GDM1 (cell line): ENCODE measurements around the gene CREG1.

Source experiments
- DNase-seq: peaks from one replicate; lab custom pipeline; 2025; lab: John Stamatoyannopoulos, UW

Gene CREG1

DNA sequence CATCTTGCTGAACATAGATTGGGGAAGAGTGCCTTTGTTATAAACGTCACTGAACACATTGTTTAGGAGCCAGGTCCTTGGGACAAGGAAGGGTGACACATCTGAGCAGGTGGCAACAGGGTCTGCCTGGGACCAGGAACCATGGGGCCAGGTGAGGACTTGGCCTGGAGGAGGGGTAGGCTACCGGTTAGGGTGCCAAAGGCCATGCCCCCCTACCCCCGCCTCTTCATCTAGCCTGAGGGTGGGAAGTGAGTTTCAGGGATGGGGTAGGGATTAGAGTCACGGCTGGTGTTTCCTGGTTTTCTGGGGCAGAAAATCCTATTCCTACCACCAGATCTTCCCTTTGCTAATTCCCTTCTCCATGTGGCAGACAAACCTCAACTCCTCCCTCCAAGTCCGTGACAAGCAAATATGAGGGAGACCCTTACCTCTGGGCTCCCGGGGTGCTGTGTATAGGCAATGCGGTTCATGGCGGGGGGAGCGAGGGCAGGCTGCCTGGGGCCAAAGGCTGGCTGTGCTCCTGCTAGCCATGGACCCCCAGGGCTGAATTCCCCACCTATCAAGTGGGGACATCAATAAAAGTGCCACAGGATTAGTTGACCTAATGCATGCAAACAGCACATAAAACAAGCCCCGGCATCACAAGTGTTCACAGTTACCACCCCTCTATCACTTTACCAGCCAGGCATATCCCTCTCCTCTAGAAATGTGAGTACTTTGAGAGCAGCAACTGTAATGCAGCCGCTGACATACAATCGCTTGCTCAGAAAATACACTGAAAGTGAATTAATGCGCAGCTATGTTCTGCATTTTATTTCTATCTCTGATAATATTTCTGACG is 49.7 kb downstream of the CREG1 start:
- DNase-seq, result no peak

DNA sequence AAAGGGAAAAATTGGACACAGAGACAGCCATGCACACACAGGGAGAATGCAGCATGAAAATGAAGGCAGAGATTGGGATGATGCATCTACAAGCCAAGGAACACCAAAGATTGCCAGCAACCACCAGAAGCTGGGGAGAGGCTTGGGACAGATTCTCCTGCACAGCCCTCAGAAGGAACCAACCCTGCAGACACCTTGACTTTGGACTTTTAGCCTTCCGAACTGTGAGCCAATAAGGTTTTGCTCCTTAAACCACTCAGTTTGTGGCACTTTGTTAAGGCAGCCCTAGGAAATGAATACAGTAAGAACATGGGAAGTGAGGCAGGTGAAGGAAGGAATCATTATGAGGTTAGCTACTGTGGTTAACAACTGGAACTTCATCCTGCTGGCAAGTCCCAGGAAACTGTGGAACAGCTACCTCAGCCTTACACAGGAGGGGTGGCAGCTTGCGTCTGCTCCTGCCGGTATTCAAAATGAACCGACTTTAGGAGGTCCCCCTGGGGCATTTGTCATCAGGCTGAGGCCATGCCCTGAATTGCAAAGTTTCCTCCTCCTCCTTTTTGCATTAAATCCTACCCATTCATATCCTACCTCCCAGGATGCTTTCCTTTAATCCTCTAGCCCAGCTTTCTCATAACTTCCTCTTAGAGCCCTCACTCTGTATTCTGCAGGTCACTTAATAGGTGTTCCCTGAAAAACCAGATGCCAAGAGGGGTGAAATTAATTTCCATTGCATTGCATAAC is 50.7 kb downstream of the CREG1 start:
- no peak for DNase-seq

DNA sequence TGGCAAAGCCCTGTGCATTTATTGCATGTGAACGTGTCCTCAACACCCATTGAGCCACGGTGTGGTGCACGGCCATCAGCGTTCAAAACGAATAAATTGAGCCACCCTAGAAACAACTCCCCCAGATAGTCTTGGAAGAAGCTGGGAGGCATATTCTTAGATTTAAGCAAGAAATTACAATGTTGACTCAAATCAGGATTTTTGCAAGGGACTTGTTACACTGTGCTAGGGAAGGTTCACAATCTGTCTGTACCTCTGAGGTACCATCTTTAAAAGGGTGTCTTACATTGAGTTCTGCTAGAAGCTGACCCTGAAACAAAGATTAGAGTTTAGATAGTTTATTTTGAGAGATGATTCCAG is 51.4 kb downstream of the CREG1 start:
- DNase-seq, result no peak

DNA sequence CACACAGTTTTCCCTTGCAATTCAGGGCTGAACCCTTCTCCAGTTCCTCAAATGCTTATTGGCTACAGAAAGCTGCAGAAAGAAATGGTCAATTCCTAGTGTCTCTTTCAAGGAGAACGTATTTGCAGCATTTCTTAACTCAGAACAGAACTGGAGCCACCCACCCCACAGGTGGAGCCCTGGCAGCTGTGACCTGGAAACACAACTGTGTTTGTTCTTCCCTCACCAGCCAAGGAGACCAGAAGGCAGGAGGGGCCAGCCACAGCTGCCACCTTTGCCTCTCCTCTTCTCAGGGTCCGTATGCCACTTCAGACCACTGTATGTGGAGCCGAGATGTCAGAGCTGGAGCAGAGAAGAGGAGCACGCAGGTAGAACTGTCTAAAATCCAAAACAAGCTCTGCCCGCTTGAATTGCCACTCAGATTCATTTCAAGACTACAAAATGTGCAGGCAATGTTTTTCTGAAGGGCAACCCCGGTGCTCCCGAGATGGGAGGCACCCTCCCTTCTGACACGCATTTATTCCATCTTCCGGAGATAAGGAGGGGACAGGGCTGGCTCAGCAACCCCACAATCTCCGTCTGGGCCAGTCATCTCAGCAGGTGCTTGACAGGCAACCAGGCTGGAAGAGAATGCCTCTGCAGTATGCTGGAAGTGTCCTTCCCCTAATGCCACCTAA is 51.9 kb downstream of the CREG1 start:
- DNase-seq, result no peak

DNA sequence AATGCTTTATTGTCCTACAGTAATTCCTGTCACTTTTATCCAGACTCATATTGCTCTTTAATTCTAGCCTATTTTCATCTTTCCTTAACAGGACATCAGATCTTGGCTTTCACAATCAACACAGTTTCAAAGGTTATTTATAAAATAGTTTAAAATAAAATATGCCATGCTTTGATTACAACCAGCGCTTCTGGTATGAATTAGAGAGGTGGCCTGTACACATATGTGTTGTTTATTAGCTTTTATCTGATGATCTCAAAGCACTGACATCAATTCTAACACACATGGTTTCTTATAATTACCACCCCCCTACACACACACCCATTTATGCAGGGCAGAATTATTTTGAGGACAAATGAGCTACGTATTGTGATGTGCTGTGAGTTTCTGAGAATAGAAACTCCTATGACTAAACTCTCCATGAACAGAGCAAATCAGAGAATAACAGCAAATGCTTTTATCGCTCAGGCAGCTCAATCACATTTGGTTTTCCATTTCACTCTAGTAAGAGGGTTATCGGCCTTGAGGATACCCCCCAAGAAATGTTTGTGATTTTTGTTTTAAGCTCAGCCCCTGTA is 53.2 kb downstream of the CREG1 start:
- DNase-seq, result no peak

DNA sequence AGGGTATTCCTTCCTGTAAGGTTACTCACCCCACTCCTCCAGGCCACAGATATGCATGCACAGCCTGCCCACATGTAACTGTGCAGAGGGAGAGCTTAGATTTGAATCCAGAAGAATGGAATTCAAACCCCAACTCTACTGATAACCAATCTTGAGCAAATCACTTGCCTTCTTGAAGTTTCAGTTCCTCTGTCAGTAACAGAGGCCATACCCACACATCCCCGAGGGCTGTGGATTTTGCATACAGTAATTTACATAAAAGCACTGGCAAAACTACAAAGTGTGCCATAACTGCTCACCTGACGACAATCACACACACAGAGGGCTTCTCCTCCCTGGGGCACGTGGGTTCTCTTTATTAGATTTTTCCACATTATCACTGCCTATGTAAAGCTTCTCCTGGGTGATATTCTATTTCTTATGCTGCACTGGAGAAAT is 53.9 kb downstream of the CREG1 start:
- no peak for DNase-seq

DNA sequence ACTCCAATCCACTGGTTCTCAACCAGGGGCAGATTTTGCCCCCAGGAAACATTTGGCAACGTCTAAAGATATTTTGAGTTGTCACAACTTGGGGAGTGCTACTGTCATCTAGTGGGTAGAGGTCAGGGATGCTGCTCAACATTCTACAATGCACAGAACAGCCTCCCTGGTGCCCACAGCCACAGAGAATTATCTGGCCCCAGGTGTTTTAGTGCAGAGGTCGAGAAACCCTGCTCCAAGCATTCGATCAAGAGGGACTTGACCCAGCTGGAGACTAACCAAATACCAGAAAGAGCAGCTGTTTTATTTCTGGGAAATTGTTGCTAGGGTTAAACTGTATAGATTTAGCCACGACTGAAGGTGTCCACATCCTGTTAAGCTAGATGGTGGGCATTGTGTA is 54.5 kb downstream of the CREG1 start:
- no peak for DNase-seq

DNA sequence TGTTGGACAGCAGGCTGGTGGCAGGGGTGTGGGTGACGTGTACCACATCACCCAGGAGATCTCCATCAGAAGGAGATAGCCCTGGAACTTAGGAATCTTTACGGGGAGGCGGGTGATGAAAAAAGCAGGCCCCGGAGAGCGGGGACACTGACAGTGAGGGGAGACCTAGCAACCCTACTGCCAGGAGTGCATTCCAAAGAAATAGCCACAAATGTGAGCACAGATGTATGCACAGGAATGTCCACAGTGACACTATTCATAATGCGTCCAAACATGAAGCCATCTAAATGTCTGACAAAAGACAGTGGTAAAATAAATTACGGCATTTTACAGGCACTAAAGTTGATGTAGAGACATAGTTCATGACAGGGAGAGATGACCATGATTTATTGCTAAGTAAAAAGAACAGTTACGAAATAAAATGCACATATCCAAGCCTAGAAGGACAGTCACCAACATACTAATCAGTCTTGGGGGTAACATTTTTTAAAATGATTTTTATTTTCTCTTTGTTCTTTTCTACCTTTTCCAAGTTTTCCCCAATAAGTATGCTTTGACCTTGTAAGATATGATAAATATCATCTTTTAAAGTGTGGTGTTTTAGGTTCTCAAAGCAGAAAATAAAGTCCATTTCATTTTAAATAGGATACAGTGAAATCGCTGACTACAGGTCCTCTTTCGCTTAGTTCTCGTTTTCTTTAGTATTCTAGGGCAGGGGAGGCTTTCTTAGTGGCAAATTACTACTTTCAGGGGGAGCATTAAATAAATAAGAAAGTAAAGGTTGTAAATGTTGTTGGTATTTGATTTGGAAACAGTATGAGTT is 56.6 kb downstream of the CREG1 start:
- no peak for DNase-seq

DNA sequence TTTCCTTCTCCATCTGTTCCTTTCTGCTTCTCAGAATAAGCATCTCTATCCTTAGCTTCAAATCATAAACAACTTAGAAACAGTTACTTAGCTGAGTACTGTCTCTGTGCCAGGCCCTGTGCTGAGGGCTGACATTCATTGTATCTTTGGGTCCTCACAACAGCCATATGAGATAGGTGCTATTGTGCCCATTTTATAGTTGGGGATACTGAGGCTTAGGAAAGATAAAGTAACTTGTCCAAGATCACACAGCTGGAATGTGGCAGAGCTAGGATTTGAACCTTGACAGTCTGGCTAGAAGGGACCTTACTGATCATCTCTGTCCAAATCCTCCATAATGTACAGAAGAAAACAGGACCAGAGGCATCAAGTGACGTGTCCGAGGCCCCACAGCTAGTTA is 60.2 kb downstream of the CREG1 start:
- DNase-seq, result no peak

DNA sequence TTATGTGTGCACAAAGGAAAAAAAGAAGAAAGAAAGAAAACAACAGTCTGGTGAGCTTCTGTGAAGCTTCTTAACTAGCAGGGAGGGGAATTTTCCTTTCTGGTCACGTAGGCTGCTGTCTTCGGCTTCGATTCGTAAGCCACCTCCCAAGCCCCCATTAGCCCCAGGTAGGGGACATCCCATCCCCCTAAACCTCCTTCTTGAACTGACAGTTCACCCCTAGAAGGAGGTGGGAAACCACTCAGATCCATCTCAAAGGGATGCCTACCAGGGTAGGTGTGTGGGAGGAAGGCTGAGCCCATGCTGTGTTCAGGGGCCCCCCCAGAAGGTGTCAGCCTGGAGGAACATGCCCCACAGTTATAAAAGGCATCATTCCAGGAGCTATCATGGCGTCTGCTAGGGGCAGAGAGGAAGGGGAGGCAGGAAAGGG is 61.1 kb downstream of the CREG1 start:
- DNase-seq, result no peak

DNA sequence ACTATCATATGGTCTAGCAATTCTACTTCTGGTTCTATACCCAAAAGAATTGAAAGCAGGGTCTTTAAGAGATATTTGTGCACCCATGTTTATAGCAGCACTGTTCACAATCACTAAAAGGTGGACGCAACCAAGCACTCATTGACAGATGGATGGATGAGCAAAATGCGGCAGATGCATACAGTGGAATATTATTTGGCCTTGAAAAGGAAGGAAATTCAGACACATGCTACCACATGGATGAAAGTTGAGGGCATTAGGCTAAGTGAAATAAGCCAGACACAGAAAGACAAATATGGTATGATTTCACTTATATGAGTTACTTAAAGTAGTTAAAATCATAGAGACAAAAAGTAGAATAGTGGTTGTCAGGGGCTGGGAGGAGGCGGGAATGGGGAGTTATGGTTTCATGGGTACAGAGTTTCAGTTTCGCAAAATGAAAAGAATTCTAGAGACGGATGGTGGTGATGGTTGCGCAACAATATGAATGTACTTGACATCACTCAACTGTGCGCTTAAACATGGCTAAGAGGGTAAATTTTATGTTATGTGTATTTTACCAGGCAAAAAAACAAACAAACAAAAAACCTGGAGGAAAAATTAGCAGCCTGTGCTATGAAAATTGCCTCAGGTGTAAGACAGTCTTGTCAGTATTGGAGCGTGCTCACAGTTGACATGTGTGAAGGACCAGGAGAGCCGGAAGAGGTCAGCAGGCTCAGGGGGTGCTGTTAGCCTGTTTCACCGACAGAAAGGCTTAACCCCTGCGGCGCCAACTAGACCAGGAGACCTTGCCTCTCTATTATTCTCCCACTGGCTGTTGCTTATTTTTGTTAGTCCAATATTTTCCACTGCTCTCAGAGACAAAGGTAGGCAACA is 61.7 kb downstream of the CREG1 start:
- no peak for DNase-seq
